Activated CD8-positive, alpha-beta memory T cell treated with anti-CD3 and anti-CD28 coated beads, Interleukin-2, amount 50 U/mL, for 48 hours (primary cell): ENCODE results near the gene METTL22.

Experiments
- DNase-seq: peaks from one replicate; pipeline ENCODE4 v3.0.0-alpha.2; 2020

Gene METTL22

DNA sequence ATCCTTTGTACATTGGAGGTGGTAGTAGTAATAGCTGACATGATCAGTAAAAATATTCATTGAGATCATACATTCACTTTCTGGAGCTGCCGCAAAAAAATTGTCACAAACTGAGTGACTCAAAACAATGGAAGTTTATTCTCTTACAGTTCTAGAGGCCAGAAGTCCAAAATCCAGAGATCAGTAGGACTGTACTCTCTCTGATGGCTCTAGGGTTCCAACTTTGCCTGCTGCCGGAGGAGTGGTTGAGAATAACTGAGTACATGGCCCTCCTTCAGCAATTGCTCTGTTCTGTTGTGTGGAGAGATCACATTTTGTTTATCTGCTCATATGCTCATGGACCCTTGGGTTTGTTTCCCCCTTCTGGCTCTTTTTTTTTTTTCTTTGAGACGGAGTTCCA is 76.5 kb downstream of the METTL22 start:
- DNase-seq: no peak
